Measurements from ENCODE around the gene BLM.

BLM gene

DNA sequence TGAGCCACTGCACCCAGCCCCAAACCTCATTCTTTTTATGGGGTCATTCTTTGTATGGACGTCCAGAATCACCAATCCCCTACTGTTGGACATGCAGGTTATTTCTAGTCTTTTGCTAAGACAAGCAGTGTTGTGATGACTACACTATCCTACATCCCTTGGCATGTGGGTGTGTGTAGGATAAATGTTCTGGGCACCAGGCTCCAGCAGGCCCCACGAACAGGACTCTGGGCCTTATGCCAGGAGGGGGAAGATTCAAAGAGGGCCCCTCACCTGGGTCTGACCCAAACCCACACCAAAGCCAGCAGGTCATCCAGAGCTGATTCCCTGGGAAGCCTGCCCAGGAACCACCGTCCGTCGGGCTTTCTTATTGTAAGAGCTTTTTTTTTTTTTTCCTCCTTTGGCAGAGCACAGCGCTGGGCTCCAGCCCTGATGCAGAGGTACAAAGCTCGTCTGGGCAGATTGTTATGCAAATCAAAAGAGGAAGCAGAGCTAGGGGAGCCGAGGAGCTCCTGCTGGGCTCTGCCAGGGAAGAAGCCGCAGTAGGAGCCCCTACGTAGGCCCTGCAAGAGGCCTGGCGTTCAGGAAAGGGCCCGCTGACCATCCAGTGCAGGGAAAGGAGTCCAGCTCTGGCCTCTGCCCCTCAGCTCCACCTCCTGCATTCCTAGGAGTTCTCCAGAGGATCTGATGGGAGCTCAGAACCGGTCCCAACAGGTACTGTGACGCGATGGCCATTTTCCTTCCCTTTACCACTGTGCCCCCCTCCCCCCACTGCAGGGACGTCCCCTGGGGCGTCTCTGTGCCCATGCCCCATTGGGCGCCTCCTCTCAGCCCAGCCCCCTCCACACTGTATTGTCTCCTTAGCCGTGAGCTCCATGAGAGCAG lies 122.3 kb downstream of the BLM start:
- H3K27me3 ChIP-seq (ENCODE audit: insufficient read depth, low read length, poor library complexity, severe bottlenecking), result no peaks in the 10 kb centered on the region
- no peak overlapping the region for H3K4me3 ChIP-seq (ENCODE audit: low read length, poor library complexity, severe bottlenecking)
- TF ChIP-seq CTCF (conservative IDR thresholded peaks at IDR 0.05; ENCODE audit: low read length) (no peak), EZH2phosphoT487 (IDR thresholded peaks at IDR 0.05; ENCODE audit: borderline replicate concordance) (no peak)
- no peak overlapping the region for H3K4me2 ChIP-seq (ENCODE audit: low read depth, low read length, poor library complexity, severe bottlenecking)
- peaks cover 7% of the 10 kb centered on the region for H3K4me1 ChIP-seq (ENCODE audit: insufficient read depth, low read length, poor library complexity, severe bottlenecking)
- no peaks in the 10 kb centered on the region for H3K9me2 ChIP-seq (replicated peaks; ENCODE audit: low read depth, low read length)
- no peak overlapping the region for H3K9ac ChIP-seq (ENCODE audit: low read depth, low read length, poor library complexity, severe bottlenecking)
- no peaks in the 10 kb centered on the region for H3K36me3 ChIP-seq (ENCODE audit: insufficient read depth, low read length)
- no peaks in the 10 kb centered on the region for H3K79me2 ChIP-seq (ENCODE audit: insufficient read depth, low read length)
- H3F3A ChIP-seq (ENCODE audit: low read depth), result no peaks in the 10 kb centered on the region
- H4K20me1 ChIP-seq (ENCODE audit: insufficient read depth, low read length, poor library complexity, severe bottlenecking), result no peaks in the 10 kb centered on the region
- no peaks in the 10 kb centered on the region for H3K9me3 ChIP-seq (ENCODE audit: insufficient read depth, low read depth, low read length)
- no peak overlapping the region for H2AFZ ChIP-seq (ENCODE audit: low read length)

GRCh38 chr15:90840157-90840855 lies 123.2 kb downstream of the BLM start:
- Histone ChIP-seq H3K9me3 (ENCODE audit: insufficient read depth, low read depth, low read length) (no peaks in the 10 kb centered on the region), H3K4me3 (ENCODE audit: low read length, poor library complexity, severe bottlenecking) (no peak overlapping the region), H3K79me2 (ENCODE audit: insufficient read depth, low read length) (no peaks in the 10 kb centered on the region), H3K27me3 (ENCODE audit: insufficient read depth, low read length, poor library complexity, severe bottlenecking) (no peaks in the 10 kb centered on the region), H3K36me3 (ENCODE audit: insufficient read depth, low read length) (no peaks in the 10 kb centered on the region), H3K4me2 (ENCODE audit: low read depth, low read length, poor library complexity, severe bottlenecking) (no peak overlapping the region), H4K20me1 (ENCODE audit: insufficient read depth, low read length, poor library complexity, severe bottlenecking) (no peaks in the 10 kb centered on the region), H3K4me1 (ENCODE audit: insufficient read depth, low read length, poor library complexity, severe bottlenecking) (peaks cover 12% of the 10 kb centered on the region), H3K9ac (ENCODE audit: low read depth, low read length, poor library complexity, severe bottlenecking) (no peak overlapping the region), H2AFZ (ENCODE audit: low read length) (no peak overlapping the region), H3F3A (ENCODE audit: low read depth) (no peaks in the 10 kb centered on the region), H3K9me2 (replicated peaks; ENCODE audit: low read depth, low read length) (no peaks in the 10 kb centered on the region)
- TF ChIP-seq CTCF (conservative IDR thresholded peaks at IDR 0.05; ENCODE audit: low read length) (no peak), EZH2phosphoT487 (IDR thresholded peaks at IDR 0.05; ENCODE audit: borderline replicate concordance) (no peak)

DNA sequence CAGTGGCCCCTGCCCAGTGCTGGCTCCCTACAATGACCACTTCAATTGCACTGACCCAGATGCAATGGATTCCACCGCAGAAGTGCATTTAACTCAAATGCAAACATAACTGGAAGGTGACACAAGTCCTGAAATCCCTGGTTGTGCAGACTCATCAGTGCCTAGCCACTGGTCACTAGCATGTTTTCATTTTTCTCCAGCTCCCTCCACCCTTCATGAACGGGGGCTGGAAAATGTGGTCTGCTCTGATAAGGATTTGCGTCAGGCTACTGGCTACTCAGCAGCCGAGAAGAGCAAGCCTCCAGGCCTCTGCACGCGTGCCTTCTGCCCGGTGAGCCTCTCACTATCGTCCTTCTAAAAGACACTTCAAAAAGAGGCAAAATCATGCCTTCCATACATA lies 123.8 kb downstream of the BLM start:
- Histone ChIP-seq H3K4me1 (ENCODE audit: insufficient read depth, low read length, poor library complexity, severe bottlenecking) (peaks cover 12% of the 10 kb centered on the region), H3F3A (ENCODE audit: low read depth) (no peaks in the 10 kb centered on the region), H3K79me2 (ENCODE audit: insufficient read depth, low read length) (no peaks in the 10 kb centered on the region), H3K4me2 (ENCODE audit: low read depth, low read length, poor library complexity, severe bottlenecking) (no peak overlapping the region), H3K36me3 (ENCODE audit: insufficient read depth, low read length) (no peaks in the 10 kb centered on the region), H4K20me1 (ENCODE audit: insufficient read depth, low read length, poor library complexity, severe bottlenecking) (no peaks in the 10 kb centered on the region), H2AFZ (ENCODE audit: low read length) (no peak overlapping the region), H3K9me3 (ENCODE audit: insufficient read depth, low read depth, low read length) (no peaks in the 10 kb centered on the region), H3K4me3 (ENCODE audit: low read length, poor library complexity, severe bottlenecking) (no peak overlapping the region), H3K9me2 (replicated peaks; ENCODE audit: low read depth, low read length) (no peaks in the 10 kb centered on the region), H3K27me3 (ENCODE audit: insufficient read depth, low read length, poor library complexity, severe bottlenecking) (no peaks in the 10 kb centered on the region), H3K9ac (ENCODE audit: low read depth, low read length, poor library complexity, severe bottlenecking) (no peak overlapping the region)
- TF ChIP-seq CTCF (conservative IDR thresholded peaks at IDR 0.05; ENCODE audit: low read length) (no peak), EZH2phosphoT487 (IDR thresholded peaks at IDR 0.05; ENCODE audit: borderline replicate concordance) (no peak)
